Fibroblast of mammary gland (primary cell): ENCODE measurements around the gene REG3A.

Experiments used
- DNase-seq: peaks from one replicate; pipeline ENCODE4 v3.0.0-alpha.2; 2010; ENCODE audit warnings: low read depth
- H3K4me3 ChIP-seq: 2 replicates; pipeline ENCODE4 v1.5.1; 2011; ENCODE audit warnings: low read depth, mild to moderate bottlenecking, low read length, moderate library complexity; ENCODE audit not compliant: control insufficient read depth
- CTCF ChIP-seq: conservative IDR thresholded peaks from 2 replicates; pipeline ENCODE4 v1.5.1; 2011; ENCODE audit warnings: low read depth, low read length, inconsistent platforms; ENCODE audit not compliant: control insufficient read depth, insufficient read depth

The REG3A gene

GRCh38 chr2:79159653-79160052, at the start of gene REG3A:
TSS of gene REG3A (minus strand) at chr2:79159753. CDS start at chr2:79159405, 348 bp downstream.
- no peak for TF ChIP-seq CTCF
- DNase-seq = no peak
- no peak within 1 kb of the TSS for H3K4me3 ChIP-seq

- no peak for DNase-seq
- H3K4me3 ChIP-seq = no peak overlapping the region
- TF ChIP-seq CTCF = no peak
Observed at GRCh38 chr2:79200762-79201161, 41.2 kb upstream of the REG3A start.

GRCh38 chr2:79191816-79192215, 32.3 kb upstream of the REG3A start:
- H3K4me3 ChIP-seq = no peak overlapping the region
- DNase-seq = no peak
- no peak for TF ChIP-seq CTCF

GRCh38 chr2:79191081-79191480, 31.5 kb upstream of the REG3A start:
- no peak overlapping the region for H3K4me3 ChIP-seq
- no peak for TF ChIP-seq CTCF
- DNase-seq = no peak

- no peak for DNase-seq
- H3K4me3 ChIP-seq = no peak overlapping the region
- no peak for TF ChIP-seq CTCF
Observed at GRCh38 chr2:79189465-79189864, 29.9 kb upstream of the REG3A start.

DNA sequence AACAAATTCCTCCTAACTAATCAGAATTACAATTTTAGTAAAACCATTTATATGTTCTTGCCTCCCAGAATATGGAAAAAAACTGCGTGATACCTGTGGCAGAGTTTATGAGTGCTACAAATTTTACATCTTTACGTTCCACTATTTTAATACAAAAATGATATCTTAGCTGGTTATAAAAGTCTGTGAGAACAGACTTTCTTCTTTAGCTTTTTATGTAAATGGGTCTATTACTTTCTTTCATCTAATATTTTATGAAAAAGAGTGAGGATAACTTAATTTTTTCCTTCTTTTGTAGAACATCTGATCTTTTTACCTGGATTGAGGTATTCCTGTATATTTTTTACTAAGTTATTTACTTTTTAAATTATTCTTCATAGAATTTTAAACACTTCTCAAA, 22.1 kb upstream of the REG3A start:
- no peak for TF ChIP-seq CTCF
- H3K4me3 ChIP-seq = no peak overlapping the region
- DNase-seq = no peak

DNA sequence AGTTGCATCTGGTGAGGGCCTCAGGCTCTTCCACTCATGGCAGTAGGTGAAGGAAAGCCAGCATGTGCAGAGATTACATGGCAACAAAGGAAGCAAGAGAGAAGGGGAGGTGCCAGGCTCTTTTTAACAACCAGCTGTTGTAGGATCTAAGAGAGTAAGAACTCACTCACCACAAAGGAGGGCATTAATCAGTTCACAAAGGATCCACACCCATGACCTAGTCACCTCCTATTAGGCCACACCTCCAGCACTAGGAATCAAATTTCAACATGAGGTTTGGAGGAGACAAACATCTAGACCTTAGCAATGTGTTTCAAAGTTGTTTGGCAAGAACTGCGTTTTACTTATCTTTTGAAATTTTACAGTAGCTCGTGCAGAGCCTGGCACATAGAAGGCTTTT, 20.5 kb upstream of the REG3A start:
- TF ChIP-seq CTCF = no peak
- no peak overlapping the region for H3K4me3 ChIP-seq
- DNase-seq = no peak
